NCI-H510A (cell line): ENCODE results near the gene STAT3.

Experiments
- DNase-seq: peaks from one replicate; lab custom pipeline; 2025; lab: John Stamatoyannopoulos, UW

Gene STAT3

DNA sequence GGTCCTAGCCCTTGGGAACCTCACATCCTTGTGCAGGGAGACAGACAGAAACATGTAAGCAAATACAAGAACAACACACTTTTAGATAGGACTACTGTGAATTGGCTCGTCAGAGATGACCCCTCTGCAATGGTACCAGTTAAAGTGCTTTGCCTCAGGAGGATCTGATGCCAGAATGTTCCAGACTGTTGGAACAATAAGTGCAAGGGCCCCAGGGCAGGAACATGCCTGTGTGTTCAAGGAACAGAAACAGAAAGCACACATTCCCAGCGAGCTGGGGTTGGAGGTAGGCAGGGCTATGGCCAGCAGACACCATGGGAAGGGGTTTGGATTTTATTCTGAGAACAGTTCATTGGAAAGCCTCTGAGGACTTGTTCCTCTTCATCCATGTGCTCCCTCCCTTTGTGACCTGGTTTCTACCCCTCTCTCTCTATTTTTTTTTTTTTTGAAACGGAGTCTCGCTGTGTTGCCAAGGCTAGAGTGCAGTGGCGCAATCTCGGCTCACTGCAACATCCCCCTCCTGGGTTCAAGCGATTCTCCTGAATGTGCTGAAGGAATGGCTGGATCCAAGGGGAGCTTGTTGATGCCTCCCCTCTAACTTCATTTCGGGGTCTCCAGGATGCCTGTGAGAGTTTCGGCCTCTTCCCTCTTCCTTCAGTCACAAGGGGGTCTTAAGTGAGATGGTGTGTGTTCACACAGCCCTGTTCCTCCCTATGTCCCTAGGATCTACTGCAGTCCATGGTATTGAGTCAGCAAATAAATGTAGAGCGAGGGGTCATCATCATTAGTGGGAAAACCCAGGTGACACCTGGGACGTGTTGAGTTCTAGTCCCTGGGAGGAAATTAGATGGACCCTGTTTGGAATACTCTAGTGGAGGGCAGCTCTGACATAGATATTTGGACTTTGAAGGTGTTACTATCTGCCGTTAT lies 93.5 kb downstream of the STAT3 start:
- DNase-seq, result no peak

DNA sequence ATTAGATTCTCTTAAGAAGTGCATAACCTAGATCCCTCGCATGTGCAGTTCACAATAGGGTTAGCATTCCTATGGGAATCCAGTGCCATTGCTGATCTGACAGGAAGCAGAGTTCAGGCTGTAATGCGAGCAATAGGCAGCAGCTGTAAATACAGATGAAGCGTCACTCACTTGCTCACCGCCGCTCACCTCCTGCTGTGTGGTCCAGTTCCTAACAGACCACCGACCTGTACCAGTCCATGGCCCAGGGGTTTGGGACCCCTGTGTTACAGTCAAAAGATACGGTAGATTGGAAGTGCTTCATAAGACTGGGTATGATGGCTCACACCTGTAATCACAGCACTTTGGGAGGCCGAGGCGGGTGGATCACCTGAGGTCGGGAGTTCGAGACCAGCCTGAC lies 97.1 kb downstream of the STAT3 start:
- DNase-seq, result no peak

DNA sequence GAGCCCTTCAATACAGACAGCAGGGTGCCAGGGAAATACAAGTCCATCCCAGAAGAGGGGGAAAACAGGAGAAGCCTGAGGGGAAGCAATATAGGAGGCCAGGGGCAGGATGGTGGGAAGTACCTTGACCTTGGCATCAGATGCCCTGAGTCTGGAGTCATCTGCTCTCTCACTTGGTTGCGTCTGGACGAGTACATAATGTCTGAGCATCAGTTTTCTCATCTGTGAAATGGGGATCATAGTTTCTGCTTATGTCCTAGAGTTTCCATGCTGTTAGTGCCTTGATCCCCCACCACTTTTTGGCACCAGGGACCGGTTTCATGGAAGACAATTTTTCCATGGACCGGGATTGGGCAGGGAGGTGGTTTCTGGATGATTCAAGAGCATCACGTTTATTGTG lies 97.7 kb downstream of the STAT3 start:
- DNase-seq, result no peak

DNA sequence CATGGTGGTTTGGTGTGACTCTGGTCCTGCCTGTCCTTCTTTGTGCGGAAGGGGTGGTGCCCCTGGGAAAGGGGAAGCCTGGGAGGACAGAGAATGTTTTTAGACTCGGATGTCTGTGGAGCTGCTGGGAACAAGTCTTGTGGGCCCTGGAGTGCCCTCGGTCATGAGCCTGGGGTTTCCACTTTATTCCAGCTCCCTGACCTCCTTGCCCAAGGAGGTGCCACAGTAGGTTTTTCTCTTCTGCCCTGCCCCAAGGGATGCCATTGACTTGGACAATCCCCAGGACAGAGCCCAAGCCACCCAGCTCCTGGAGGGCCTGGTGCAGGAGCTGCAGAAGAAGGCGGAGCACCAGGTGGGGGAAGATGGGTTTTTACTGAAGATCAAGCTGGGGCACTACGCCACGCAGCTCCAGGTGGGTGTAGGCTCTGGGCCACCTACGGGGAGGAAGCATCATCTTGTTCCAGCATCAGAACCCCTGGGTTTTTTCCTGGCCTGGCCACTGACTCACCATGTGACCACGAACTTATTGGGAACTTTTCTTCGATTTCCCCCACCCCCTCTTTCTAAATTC lies 98.5 kb downstream of the STAT3 start:
- DNase-seq, result no peak

DNA sequence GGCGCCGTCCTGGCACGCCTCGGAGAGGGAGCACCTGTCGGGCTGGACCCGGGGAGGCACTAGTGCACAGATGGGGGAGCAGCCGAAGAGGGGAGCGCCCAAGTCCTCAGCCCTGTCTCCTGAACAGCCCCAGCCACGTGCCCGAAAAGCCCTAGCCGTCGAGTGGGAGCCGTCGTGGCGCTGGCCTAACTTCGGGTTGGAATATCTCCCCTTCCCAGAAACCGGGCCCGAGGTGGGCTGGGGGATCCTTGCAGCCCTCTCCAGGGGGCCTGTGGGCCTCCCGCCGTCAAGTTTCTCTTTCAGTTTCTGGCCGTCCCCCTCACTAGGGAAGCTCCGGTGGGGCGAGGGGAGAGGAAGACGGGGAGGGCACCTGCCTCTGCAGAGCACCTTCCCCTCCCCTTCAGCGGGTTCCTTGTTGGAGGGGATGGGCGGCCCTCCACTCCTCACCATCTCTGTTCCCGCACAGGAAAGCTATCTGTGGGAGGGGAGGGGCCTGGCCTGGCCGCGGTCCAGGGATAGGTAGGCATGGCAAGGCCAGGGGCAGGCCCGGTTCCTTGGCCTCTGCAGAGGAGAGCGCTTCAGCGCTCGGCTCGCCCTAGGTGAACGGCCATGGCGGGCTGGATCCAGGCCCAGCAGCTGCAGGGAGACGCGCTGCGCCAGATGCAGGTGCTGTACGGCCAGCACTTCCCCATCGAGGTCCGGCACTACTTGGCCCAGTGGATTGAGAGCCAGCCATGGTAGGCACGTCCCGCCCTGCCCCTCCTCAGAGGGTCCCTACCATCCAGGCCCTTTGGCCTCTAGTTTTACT lies 99.2 kb downstream of the STAT3 start:
- peak; percentile 34 for DNase-seq

DNA sequence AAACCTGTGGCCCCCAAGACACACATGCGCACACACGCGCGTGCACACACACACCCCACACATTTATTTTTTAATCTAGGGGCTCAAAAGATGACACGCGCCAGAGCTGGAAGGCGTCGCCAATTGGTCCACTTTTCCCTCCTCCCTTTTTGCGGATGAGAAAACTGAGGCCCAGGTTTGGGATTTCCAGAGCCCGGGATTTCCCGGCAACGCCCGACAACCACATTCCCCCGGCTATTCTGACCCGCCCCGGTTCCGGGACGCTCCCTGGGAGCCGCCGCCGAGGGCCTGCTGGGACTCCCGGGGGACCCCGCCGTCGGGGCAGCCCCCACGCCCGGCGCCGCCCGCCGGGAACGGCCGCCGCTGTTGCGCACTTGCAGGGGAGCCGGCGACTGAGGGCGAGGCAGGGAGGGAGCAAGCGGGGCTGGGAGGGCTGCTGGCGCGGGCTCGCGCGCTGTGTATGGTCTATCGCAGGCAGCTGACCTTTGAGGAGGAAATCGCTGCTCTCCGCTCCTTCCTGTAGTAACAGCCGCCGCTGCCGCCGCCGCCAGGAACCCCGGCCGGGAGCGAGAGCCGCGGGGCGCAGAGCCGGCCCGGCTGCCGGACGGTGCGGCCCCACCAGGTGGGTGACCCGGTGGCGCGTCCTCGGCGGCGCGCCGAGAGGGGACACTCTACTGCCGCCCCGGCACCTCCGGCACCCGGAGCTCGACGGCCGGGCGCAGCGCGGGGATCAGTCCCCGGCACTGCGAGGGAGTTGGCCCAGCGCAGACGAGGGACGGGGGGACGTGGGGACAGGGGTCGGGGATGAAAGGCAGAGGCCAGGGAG lies 100.1 kb downstream of the STAT3 start, which contains the start of gene STAT5A:
TSS of gene STAT5A (plus strand) at position 522 of the 826 bp plus-strand sequence. CDS start 914 bp downstream, outside the sequence.
- DNase-seq, result peak; percentile 58

DNA sequence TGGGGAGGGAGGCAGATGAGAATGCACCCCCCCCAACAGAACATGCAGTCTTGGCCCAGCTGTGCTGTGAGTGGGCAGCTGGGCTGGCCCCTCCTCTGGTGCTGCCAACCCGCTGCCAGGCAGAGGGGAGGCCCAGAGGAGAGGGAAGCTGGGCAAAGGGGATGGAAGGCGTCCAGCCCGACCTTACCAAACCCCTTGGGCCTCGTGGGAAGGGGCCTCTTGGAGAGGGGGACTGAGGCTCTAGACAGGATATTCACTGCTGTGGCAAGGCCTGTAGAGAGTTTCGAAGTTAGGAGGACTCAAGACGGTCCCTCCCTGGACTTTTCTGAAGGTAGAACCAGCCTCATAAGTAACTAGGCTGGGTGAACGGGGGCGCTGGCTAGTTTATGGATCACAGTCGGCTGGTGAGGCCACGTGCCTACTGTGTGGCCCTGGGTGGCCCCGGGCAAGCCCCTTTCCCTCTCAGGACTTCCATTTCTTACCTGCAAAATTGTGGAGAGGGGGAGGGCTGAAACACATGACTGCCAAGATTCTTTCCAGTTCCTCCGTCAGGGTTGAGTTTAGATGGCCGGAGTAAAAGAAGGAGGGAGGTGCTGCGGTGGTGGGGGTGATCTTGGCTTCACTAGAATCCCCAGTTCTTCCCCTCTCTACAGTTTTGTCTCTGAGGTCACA lies 100.8 kb downstream of the STAT3 start:
- no peak for DNase-seq

DNA sequence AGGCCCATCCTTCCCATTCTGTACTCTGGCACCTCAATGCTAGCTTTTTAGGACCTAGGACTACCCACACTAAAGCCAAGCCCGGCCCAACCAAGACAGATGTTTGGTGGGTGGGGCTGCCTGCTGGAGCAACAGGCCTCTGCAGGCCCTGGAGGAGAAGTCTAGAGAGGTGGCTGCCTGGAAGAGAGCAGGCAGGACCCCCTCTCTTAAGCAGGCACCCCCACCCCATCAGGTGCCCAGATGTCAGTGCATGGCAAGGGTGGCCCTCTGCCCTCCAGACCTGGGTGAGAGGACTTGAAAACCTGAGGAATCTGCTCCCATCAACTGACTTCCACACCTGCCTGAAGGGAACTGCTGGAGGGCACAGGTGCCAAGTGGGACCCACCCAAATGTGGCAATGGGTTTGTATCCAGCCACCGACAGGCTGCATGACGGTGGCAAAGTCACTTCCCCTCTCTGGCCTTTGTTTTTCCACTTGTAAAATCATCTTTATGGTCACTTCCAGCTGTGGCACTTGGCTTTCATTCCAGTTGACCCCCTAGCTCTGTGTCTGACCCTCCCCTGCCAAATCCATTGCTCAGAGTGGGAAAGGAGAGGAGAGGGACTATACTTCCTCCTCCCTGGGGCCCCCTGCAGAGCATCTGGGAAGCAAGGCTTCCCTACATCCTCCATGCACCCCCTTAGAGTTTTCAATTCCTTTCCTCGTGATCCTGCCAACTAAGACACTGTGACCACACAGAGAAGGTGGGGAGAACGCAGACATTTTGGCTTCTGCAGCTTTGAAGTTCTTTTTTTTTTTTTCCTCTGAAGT lies 101.6 kb downstream of the STAT3 start:
- no peak for DNase-seq

DNA sequence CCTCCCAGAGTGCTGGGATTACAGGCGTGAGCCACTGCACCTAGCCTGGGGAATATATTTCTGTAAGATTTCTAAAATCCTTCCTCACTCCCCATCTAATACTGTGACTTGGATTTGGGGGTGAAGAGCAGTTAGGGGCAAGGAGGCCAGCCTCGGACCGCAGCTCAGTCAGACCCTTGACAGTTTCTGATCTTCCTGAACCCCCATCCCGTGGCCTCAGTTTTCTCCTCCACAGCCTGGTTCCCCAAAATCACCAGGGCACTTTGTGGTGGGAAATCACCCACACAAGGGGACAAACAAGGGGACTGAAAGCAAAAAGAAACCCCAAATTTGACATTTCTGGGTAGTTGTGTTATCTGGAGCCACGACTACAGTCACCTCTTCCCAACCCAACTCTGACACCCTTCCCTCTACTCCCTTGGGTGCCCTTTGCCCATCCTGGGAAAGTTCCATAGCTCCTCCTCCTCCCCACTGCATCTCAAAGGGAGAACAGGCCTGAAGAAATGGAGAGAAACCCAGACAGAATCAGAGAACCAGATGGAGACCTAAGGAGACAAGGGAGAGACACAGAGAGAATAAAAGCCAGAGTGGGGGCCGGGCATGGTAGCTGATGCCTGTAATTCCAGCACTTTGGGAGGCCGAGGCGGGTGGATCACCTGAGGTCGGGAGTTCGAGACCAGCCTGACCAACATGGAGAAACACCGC lies 102.7 kb downstream of the STAT3 start:
- no peak for DNase-seq

DNA sequence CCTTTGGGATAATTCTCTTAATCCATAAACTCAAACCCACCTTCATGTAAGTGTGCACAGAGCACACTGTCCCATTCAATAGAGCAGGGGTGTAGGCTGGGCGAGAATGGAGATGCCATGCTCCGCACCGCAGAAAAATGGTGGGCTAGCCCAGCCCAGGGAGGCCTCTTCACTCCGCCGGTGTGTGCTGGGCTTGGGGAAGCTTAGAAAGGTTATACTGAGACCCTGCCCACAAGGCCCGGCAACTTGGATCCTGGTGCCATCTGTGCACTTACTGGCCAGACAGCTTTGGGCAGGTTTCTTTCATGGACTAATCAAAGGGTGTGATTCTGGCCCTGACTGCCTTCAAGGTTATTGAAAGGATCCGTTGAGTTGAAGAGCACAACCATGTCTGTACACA lies 103.7 kb downstream of the STAT3 start:
- DNase-seq, result no peak

DNA sequence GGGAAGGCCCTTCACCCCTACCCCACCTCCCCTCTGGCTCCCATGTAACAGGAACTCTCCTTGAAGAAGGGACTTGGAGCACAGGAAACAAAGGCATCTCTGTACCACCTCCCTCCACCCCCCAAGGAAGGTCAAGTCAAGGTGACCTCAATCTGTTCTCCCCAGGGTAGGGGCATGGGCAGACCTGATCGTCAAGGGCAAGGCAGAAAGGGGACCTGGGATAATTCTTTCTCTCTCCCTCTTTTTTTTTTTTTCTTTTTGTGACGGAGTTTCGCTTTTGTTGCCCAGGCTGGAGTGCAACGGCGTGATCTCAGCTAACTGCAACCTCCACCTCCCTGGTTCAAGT lies 104.2 kb downstream of the STAT3 start:
- no peak for DNase-seq

DNA sequence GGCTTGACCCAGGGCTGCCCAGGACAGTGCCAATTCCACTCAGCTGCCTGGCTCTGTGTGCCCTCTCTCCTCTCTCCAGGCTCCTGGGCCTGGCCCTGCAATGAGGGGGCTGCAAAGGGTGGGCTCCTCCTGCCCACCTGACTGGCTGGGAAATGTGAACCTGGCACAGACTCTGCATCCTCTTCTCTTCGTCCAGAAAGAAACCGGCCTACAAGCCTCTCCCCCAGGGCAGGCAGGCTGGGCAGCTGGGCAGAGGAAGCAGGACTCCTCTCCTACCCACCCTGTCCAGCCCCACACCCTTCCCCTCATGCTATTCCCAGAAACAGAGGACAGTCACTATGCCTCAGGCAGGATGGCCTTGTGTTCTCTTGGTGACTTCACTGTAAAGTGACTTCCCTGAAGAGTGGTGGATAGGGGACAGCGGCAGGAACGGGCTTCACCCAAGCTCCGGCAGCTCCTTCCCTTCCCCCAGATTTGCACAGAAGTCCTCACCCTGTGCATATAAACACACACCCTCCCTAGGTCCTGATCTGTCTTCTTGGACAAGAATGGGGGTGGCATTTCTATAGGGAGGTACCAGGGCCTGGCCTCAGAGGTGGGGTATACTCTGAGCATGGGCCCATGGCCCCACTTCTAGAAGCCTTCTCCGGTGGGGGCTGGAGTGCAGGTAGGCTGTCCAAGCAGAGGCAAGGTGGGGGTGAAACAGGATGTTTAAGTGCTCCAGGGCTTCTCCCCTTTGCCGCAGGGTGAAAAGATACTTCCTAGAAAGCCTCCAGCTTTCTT lies 104.8 kb downstream of the STAT3 start:
- no peak for DNase-seq

DNA sequence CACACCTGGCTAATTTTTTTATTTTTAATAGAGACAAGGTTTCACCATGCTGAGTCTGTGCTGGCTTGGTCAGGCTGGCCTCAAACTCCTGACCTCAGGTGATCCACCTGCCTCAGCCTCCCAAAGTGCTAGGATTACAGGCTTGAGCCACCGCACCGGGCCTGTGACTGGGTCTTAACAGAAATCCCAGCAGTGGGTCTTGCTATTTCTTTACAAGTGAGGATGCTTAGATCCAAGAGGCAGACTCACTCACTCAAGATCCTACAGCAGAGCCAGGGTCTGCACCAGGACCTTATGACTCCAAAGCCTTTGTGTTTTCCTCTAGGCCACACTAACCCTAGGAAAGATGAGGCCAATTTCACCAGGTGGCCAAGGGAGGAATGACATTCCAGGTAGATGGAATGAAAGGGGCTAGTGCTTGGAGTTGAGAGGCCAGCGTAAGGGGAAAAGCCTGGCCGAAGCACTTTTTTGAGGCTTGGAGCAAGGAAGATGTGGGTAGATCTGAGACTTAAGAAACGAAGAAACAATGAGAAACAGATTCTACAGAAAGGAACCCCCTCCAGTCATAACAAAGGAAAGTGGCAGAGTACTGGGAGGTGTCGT lies 105.7 kb downstream of the STAT3 start:
- DNase-seq, result no peak

DNA sequence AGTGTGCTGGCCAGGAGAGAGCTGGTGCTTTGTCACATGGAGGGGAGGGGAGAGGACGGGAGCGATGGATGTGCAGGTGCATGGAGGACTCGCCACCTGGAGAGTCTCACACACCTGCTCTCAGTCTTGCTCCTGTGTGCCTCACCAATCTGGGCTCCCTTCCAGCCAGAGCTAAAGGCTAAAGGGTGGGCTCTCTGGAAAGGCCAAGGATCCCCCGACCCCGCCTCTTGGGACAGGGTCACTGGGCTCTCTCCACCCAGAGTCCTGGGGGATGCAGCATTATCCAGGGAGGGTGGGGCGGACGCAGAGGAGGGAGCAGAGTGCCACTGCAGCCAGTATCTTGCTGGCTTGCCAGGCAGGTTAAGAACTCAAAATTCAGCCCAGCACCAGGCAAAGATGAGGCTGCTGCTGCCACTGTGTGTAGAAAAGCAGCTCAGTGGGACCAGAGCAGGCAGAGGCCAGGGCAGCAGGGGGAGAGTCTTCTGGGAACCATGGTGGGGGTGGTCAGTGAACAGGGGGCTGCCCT lies 106.6 kb downstream of the STAT3 start:
- peak; percentile 77 for DNase-seq

DNA sequence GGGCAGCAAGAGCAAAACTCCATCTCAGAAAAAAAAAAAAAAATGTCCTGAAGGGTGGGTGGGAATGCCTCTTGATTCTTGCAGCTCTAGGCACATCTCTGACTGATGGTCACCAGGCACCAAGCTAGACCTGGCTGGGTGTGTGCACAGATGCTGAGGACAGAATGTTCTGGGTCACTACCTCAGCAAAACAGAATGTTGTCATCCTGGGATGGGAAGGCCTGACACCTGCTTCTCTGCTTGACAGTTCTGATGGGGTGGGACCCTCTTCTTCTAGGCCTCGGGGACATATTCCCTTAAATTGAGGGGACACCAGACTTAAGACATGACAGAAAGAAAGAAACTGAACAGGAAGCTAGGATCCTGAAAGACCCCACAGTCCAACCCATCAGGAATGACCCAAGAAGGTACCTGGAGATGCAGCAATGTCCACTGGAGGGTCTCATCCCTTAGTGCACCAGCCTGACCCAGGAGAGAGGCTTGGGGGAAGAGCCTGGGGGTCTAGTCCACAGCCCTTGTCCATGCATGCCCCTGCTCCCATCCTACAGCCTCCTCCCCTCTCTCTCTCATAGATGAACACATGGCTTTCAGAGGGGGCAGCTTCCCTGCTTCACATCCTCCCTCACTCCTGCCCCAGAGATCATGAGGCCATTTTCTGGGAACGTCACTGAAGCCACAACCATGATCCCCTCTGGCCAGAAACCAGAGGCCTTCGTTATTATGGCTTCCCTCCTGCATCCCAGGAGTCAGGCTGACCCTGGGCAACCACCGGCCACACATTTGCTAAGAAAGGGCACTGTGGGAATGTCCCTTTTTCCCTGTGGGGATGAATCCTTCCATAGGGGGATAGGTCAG lies 108.2 kb downstream of the STAT3 start:
- DNase-seq, result no peak

DNA sequence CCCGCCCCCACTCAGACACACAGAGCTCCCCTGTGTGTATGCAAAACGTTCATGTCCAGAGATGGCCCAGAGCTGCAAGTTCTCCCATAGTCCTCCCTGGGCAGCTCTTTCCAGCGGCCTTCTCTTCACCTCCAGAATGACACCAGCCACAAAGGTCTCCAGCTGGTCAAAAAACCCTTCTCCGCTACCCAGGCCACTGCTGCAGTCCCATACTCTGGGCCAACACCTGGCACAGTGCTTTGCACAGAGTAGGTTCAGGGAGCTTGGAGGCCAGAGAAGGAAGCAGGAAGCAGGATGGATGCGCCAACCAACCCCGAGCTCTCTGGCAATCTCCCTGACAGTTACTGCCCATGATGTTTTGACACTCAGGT lies 110.9 kb downstream of the STAT3 start:
- no peak for DNase-seq

DNA sequence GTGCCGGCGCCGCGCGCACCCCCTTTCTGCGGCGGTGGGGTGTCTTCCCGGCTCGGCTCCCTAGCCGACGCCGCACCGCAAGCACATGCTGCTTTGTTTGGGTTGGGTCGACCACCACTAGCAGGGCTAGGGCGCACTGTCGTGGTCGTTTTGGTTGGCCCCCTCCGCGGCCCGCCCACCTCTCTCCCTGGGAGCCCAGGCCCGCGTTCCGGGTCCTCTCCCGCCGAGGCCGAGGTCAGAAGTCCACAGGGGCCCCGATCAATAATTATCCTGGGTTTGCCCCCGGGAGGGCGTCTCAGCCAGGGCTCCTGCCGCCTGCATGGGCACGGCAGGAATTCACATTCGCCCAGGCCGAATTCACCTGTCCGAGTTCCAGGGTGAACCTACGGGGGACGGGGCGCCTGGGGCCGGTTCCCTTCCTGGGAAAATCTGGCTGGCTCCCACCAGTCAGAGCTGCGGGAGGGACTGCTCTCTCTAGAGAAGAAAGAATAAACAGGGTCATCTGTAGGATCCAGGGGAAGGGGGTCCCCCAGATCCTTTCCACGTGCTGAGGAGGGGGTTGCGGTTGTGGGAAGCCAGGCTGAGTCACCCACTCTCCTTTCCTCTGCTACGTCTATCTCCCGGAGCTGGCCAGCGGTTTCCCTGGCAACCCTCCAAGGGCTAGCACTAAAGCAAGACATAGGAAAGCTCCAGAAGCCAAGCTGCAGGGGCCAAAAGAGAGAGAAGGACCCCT lies 111.5 kb downstream of the STAT3 start:
- peak; percentile 30 for DNase-seq
